OCI-LY7 (cell line): ENCODE measurements around the gene ARL6IP5.

ENCODE experiments used
- EZH2phosphoT487 ChIP-seq: fragments of 200-600 bp; sonication (generic); IDR thresholded peaks from 2 replicates; pipeline ENCODE4 v1.6.1; 2018; ENCODE audit warnings: low read depth, borderline replicate concordance, mild to moderate bottlenecking, mixed run types, antibody characterized with exemption, low read length, moderate library complexity, mixed read lengths
- TF ChIP-seq, protein P1 (sequence below): fragments of 200-600 bp; sonication (generic); conservative IDR thresholded peaks from 2 replicates; pipeline ENCODE4 v1.5.1; 2014; ENCODE audit warnings: mild to moderate bottlenecking, antibody characterized with exemption, low read length, moderate library complexity, mixed read lengths

DNA sequence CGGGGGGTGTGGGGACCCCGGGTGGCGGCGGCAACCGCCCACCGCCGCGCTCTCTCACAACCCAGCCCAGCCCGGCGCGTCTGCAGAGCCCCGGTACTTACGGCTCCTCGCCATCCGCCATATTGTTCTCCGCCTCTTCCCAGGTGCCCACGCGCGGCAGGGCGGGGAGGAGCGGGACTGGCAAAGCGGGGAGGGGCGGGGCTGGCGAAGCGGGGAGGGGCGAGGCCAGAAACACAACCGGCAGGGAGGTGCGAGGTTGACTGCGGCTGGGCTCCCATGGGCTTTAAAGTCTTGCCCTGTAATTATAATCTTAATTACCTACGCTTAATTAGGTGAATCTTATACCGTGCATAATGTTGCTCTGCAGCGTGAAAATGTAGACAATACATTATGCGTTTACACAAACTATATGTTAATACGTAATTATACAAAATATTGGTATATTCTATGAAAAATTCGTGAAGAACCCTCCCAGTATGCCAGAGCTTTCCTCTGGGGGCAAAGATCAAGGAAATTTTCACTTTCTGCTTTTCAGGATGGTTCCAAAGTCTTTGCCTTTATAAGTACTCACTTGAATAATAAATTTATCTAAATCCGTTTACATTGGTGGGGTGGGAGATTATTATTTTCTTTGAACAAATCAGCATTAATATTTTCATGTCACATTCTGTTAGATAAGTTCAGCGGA, 4.4 kb upstream of the ARL6IP5 start, which contains the start of gene UBA3:
- TF ChIP-seq, protein P1, sequence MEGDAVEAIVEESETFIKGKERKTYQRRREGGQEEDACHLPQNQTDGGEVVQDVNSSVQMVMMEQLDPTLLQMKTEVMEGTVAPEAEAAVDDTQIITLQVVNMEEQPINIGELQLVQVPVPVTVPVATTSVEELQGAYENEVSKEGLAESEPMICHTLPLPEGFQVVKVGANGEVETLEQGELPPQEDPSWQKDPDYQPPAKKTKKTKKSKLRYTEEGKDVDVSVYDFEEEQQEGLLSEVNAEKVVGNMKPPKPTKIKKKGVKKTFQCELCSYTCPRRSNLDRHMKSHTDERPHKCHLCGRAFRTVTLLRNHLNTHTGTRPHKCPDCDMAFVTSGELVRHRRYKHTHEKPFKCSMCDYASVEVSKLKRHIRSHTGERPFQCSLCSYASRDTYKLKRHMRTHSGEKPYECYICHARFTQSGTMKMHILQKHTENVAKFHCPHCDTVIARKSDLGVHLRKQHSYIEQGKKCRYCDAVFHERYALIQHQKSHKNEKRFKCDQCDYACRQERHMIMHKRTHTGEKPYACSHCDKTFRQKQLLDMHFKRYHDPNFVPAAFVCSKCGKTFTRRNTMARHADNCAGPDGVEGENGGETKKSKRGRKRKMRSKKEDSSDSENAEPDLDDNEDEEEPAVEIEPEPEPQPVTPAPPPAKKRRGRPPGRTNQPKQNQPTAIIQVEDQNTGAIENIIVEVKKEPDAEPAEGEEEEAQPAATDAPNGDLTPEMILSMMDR: no peak
- TF ChIP-seq EZH2phosphoT487: no peak
